GM18519 (cell line): Measurements from ENCODE around the gene ERBB4.
"Not testable (repeated sequence)": the region's sequence is repeated elsewhere in the genome, so short reads cannot be mapped to it uniquely, and the experiment has no call there.

ENCODE experiments used
- ATAC-seq: cut with Tn5 transposase; IDR thresholded peaks from one replicate; pipeline ENCODE4 v1.9.1; 2021; ENCODE audit warnings: mild to moderate bottlenecking, moderate library complexity; ENCODE audit not compliant: unreplicated experiment, low FRiP score

The ERBB4 gene

DNA sequence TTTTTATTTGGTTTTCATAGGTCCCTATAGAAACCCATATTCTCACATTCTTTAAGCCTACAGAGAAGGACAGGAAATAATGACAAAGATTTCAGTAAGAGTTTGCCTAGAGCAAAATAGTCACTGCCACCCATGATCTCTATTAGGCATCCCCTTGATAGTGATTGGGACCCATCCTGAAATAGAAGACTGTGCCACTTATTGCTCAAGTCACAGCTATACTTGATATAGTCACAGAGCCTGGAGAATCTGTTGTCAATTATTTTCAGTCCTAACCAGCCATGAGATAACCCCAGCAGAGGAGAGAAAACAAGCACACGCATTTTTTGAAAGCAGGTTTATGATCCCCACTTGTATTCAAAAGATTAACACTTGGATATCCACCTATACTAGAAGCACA, 8.2 kb downstream of the ERBB4 start:
- ATAC-seq = no peak

GRCh38 chr2:212528106-212528856, 10.3 kb downstream of the ERBB4 start:
- ATAC-seq = no peak

GRCh38 chr2:212526059-212526458, 12.5 kb downstream of the ERBB4 start:
- no peak for ATAC-seq

GRCh38 chr2:212523756-212524155, 14.8 kb downstream of the ERBB4 start:
- no peak for ATAC-seq

DNA sequence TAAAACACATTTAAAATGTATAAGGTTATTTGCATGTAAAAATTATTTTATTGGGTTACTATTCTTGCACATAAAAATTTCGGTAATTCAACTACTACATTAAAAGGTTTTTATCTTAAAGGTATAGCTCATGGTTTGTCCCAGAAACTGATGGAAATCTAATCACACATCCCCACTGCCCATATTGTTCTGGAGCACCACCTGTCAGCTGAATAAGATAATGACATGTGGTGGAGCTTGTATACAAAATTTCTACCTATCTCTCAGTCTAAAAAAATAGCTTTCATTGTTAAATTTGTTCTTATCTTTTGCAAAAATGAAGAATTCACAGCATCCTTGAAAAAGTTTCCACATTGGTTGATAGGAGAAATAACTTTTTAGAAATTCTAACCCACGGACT, 18.3 kb downstream of the ERBB4 start:
- no peak for ATAC-seq

DNA sequence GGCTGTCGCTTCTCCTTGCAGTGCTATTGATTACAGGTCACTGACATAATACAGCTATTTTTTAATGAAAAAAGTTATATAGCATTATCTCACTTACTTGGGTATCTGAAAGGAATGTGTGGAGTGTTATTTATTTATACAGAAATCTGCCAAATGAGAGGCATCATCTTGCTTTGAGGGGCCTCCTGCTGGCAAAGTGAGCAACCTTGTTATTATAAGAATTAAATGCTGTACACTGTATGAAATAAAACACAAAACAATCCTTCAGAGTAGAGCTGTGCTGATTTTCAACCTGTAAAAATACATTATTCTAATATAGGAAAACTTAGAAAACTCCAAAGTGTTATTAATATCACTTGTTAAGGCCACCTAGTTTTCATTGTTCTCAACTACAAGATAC, 20.9 kb downstream of the ERBB4 start:
- ATAC-seq = no peak

DNA sequence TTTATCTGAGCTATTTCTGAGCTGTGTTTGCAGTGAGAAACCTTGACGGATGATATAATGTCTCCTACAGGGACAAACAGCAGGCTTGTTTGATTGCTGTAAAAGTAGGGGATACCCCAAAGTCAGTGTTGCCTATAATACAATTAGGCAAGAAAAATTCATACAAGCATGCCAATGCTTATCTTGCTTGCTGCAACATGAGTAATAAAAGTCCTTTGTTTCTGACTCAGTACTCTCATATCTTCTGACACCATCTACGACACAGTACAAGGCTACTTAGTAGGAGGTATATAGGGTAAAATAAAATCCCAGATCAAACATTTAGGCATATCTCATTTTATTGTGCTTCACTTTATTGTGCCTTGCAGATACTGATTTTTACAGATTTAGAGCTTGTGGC, 33.0 kb downstream of the ERBB4 start:
- ATAC-seq = peak; percentile 68

- no peak for ATAC-seq
Measured at GRCh38 chr2:212495046-212495445, 43.6 kb downstream of the ERBB4 start.

GRCh38 chr2:212494418-212495020, 44.1 kb downstream of the ERBB4 start:
- ATAC-seq = no peak

DNA sequence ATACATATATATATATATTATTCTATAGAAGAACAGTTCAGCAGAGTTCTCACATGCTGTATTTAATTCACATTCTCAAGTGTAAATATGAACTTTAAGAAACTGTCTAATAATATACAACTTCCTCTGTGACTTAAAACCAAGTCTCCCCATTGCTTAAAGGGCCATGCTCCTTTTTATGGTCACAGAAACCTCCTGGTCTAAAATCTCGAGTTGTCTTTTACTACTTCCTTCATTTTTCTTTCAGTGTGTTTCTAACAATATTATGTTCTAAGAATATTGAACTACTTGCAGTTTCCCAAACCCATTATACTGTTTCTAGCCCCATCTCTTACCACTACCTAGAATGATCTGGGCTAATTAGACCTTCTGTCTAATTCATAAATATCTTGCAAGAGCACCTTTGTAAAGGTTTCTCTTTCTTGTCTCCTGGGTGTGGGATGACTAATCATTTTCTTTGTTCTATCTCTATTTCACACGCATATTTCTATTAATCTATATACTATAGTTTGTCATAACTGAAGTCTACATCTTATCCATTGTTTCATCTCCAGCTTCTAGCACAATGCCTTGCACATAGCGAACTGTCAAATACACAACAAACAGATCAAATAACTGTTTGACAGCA, 48.8 kb downstream of the ERBB4 start:
- peak; percentile 88 for ATAC-seq

- no peak for ATAC-seq
Measured at GRCh38 chr2:212488611-212489010, 50.0 kb downstream of the ERBB4 start.

- ATAC-seq = no peak
Measured at GRCh38 chr2:212484563-212485080, 54.0 kb downstream of the ERBB4 start.

- ATAC-seq = no peak
Measured at GRCh38 chr2:212480447-212480846, 58.2 kb downstream of the ERBB4 start.

DNA sequence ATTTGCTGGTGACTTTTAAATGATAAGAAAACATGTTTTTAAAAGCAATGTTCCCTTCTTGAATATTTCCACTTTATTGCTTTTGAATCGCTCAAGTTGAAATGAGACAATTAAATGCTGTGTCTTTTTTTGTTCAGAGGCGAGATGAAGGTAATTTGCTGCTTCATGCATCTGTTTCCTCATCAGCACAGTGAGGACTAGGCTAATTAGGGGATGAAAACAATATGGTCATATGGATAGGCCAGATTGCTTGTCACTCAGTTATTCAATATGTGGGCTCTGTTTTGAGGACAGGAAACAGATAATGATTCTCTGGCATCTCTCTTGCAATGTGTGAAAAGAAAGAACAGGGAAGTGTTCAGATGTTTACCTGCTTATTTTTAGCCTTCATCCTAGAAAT, 61.0 kb downstream of the ERBB4 start:
- ATAC-seq = no peak

DNA sequence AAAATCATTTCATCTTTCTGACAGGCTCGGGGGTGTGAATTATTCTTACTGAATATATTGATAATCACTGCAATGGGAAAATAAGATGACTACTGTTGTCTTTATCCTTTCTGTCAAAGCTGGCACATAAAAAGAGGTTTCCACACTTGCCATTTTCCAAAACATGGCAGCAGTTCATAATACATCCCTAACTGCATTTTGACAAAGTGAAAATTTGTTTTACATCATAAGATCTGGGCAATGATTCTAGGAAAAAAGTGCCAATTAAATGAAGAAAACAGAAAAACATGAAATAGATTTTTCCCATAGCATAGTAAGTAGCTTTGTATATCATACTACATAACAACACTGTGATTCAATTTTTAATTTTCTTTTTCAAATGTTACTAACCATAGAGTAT, 65.4 kb downstream of the ERBB4 start:
- ATAC-seq = no peak

DNA sequence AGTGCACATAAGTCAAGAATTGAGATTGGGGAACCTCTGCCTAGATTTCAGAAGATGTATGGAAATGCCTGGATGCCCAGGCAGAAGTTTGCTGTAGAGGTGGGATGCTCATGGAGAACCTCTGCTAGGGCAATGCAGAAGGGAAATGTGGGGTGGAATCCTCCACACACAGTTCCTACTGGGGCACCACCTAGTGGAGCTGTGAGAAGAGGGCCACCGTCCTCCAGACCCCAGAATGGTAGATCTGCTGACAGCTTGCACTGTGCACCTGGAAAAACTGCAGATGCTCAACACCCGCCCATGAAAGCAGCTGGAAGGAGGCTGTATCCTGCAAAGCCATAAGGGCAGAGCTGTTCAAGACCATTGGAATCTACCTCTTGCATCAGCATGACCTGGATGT, 71.1 kb downstream of the ERBB4 start:
- ATAC-seq = not testable (repeated sequence)

GRCh38 chr2:212465456-212465855, 73.1 kb downstream of the ERBB4 start:
- ATAC-seq = no peak

GRCh38 chr2:212461708-212462107, 76.9 kb downstream of the ERBB4 start:
- not testable (repeated sequence) for ATAC-seq

DNA sequence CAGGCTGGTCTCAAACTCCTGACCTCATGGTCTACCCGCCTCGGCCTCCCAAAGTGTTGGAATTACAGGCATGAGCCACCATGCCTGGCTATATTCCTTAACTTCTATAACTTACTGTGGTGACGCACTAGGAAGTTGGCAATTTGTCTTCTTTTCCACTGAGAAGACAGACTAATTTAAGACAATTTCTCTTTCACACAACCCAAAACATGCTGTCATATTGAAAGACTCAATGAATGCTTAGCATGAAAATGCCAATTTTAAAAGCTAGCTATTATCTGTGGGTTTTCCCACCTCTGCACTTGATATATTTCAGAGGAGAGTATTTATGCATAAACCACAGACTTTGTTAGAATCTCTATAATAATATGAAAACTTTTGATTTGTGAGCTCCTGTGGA, 84.5 kb downstream of the ERBB4 start:
- no peak for ATAC-seq

DNA sequence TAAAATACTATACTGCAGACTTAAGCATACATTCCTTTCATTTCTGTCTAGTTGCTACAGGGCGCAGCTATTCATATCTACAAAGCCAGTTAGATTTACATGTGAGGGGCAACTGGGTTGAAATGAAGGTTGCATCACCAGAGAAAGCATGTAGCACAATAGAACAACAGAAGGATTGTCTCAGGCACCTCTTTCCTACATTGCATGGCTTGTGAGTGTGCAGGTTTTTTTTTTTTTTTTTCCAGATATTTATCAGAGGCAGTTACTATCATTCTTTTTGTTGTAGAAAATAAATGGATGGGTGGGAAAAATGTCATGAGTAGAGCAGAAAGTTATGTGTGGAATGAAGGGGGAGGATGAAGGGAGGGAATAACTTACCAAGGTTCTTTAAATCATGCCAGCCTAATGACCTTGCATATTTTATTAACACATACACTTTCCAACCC, 86.8 kb downstream of the ERBB4 start:
- no peak for ATAC-seq

GRCh38 chr2:212448698-212449097, 89.9 kb downstream of the ERBB4 start:
- no peak for ATAC-seq

DNA sequence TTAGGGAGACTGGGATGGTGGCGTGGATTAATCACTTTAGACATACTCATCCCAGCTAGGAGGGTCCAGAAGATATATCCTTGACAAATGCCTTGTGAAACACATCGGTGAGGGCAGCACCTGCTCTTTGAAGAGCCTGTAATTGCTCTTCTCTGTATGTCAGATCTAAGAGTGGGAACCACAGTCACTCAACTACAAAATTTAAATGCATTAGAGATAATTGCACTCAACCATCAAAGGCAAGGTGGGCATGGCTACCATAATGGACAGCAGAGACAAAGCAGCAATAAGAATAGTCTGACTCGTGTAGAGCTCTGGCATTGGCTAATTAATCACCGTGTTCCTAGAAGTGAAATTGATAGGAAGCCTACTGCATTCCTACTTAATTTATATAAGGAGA, 96.8 kb downstream of the ERBB4 start:
- ATAC-seq = no peak
